Iris pigment epithelial cell (primary cell): ENCODE data around the gene TSPAN9.

Experiments
- DNase-seq: peaks from one replicate; pipeline ENCODE4 v3.0.0-alpha.2; 2011; ENCODE audit warnings: low read depth

Gene TSPAN9

DNA sequence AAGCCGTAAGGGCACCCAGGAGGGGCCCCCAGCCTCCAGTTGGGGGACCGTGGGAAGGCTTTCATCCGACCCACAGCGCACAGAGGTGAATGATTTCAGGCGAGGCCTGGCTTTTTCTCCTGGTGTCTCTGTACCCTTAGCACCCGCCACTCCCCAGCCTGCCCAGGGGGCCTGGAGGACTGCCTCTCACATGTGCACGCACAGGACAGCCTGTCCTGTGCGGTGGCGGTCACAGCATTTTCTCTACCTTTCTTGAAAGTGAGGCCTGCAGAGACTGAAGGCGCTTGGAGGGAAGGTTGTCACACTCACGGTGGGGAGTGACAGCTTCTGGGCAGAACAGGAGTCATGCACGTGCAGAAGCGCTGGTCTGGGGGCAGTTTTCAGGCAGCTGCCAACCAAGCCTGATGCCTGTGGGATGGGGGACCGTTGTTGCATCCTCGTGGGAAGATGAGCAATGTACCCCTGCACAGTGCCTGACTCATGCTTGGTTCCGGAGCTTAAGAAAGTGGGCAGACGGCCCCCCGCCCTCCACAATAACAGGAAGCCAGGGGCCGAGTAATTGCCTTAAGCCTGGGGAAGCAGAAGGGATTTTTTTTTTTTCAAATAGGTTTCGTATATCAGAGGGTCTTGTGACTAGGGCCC, 148.1 kb downstream of the TSPAN9 start:
- DNase-seq, result peak; percentile 94

DNA sequence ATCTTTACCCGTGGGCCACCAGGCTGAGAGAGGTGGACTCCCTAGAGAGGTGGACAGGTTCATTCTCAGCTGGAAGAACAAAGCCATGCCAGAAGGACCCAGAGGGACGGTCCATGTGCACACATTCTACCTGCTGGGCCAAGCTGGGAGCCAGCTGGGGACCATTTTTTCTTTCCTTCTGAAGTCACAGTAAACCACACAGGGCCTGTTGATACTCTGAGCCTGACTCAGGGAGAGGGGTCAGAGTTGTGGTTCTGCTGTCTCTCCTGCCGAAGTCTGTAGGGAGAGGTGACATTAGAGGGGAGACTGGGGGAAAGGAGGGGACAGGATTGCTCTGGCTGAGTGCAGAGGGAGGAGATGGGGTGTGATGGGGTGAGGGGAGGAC, 148.6 kb downstream of the TSPAN9 start:
- peak; percentile 57 for DNase-seq

DNA sequence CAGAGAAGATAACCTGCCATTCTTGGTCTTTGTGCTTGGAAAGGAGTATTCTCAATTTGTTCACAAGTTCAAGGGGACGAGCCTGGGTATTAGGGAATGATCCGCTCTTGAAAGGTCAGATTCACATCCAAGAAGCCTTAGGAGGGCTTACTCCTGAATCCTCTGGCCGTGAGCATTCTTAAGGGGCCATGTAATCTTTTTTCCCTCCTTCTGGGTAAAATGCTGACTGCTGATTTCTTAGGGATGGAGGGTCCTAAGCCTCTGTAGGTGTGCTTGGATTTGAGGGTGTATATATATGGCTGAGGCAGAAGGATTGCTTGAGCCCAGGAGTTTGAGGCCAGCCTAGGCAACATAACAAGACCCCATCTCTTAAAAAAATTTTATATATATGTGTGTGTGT, 149.1 kb downstream of the TSPAN9 start:
- DNase-seq, result no peak

DNA sequence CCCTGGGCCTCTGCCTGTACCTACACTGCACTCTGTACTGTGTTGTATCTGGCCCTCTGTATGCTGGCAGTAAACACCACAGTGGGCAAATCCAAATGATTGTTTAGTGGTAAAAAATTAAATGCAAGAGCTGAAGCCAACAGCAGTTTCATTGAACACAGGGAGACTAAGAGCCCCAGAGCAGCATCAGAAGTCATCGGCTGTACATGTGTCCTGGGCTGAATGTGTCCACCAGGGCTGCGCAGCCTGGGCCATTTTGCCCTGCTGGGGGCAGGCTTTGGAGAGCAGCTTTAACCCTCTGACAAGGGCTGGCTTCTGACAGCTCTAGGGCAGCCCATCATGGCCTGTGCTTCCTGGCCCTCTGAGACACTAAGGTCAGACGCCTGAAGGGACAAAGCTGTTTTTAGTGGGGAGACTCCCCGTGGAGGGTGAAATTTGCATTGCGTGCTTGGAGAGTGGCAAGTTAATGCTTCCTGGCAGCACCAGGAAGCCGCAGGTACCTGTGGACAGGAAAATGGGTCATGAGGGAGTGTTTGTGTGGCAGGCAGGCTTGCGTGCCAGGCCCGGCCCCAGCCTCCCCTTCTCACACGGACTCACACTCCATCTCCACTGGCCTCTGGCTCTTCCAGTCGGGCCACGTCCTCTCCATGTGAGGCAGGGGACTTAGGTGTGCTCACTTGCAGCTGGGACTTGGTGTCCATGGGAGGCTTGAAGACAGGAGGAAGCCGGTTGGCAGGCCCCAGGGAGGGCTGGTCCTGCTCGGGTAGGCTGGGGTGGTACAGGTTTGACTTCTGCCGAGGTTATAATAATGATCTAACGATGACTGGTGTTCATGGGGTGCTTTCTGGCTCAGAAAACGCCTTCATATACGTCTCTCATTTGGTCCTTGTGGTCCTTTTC, 150.1 kb downstream of the TSPAN9 start:
- no peak for DNase-seq

DNA sequence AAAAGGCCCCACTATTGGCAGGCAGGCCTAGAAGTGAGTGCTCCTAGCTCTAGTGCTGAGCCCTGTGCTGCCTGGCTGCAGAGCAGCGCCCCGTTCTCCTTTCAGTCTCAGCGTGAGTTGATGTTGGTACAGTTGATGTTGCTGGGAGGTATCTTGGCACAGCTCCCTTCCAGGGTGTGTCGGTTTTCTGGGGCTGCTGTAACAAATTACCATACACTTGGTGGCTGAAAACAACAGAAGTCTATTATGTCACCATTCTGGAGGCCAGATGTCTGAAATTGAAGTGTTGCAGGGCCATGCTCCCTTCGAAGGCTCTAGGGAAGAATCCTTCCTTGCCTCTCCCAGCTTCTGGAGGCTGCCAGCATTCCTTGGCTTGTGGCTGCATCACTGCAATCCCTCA, 151.4 kb downstream of the TSPAN9 start:
- no peak for DNase-seq

DNA sequence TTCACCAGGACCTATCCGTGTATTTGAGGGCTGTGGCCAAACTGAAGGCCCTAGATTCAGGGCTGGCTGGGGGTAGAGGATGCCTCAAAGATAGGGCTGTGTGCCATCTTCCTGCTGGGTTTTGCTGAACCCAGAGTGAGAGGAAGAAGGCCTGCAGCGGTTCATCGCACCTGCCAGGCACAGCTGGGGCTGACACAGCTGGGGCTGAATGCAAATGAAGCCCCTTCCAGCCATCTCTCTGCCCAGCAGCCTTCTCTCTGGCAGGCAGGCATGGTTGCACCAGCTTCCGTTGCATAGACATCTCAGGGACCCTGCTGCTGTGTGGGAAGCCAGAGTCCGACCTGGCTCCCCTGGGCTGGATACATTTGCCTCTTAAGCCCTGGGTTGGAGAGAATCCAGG, 152.4 kb downstream of the TSPAN9 start:
- DNase-seq, result no peak

DNA sequence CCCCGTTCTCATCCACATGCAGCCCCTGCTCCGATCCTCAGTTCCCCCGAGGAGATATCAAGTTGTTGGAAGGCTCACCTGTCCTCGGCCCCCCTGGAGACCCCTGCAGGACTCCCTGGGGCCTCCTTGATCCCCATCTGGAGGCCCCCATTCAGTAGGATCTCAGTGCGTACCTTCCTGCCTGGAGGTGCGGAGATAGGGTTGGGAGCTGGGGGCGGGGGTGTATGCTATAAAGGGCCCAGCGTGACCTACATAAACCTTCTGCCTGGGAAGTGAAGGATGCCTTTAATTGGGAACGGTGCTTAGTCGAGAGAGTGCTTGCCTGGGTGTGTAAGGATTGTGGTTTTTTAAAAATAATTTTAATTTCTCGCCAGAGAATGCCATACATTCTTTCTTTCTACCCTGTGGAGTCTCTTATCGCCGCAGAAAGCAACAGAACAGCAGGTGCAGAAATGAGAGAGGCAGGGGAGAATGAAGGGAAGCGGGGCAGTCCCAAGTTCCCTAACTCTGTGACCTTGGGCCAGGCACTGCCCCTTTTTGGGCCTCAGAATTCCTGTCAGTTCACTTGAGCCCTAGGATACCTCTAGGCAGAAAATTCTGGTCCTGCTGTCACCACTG, 153.7 kb downstream of the TSPAN9 start:
- DNase-seq, result no peak

DNA sequence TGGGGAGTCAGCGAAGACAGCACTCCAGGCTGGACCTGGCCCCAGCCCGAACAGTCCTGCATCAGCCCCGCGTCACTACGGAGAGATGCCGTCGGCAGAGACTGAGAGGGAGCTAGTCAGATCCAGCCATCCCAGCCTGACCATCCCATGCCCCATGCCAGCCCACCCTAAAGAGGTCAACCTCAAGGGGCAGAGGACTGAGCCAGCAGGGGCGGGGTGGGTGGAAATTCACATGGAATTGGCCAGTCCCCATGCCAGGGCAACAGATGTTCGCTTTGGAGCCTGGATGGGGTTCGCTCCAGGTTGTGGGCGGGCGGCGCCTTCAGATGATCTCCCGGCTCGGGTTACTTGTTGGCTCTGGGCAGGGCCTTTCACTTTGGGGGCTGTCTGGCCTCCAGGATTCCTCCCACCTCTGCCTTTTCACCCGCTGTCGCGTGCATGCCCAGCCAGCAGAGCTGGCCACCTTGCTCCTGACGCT, 154.3 kb downstream of the TSPAN9 start:
- DNase-seq, result no peak

DNA sequence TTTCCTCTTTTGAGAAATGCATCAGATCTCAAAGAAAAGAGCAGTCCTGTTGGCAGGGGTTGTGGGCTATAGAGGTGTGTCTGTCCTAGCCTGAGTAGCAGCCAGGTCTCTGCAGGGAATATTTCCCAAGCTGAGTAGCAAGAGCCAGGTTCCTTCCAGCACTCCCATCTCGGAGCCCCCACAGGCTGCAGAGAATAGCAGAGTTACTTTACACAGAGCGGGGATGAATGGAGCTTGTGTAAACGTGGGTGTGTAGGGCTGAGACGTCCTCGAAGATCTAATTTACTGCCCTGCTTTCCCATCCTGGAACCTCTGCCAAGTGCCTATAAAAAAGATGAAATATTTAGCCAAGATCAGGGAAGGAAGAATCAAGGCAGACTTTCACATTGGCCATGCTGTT, 156.6 kb downstream of the TSPAN9 start:
- no peak for DNase-seq

DNA sequence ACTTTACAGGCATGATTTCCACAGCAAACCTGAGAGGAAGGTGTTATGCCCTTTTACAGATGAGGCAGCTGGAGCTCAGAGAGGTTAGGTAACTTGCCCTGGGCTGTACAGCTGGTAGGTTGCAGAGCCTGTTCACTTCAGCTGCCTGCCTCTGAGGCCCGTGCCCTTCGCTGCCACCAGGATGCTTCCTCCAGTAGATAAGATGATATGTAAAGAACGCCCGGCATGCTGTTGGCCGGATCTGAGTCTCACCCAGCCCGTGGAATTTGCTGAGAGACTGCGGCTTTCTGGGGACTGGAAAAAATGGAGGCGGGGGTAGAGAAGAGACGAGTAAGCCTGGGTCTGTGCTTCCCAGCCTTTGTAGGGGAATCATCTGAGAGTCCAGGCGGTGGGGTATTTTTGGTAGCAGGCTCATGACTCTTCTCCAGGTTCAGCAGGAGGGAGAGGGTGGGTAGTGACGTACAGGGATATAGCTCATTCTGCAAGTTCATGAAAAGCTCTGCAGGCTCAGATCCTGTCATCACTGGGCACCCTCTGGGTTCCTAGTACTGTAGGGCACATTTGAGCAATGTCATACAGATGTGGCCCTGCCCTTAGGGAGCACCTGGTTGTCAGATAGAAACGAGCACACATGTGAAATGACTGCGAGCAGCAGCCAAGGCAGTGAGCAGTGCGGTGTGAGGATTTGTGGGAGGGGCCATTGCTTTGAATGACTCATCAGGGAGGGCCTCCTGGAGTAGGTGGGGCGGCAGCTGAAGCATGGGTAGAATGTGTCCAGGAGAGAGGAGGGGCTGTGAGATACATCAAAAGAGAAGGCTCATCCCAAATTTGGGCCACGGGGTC, 159.4 kb downstream of the TSPAN9 start:
- peak; percentile 77 for DNase-seq

DNA sequence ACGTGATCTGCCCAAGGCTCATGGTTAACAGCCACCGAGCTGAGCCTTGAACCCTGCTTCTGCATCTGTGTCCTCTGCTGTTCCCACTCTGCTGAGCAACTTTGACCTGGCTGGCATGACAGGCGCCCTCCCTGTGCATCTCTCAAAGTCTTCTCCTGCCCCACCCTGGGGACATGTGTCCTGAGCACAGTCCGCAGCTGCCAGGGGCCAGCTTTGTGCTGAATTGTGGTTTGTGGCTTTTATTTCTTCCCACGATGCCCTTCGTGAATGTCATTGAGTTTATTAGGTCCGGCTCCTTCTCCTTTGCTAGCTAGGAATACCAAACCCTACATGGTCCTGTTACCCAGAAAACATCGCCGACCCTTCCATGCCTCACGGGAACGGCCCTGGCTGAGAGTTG, 161.0 kb downstream of the TSPAN9 start:
- DNase-seq, result no peak

DNA sequence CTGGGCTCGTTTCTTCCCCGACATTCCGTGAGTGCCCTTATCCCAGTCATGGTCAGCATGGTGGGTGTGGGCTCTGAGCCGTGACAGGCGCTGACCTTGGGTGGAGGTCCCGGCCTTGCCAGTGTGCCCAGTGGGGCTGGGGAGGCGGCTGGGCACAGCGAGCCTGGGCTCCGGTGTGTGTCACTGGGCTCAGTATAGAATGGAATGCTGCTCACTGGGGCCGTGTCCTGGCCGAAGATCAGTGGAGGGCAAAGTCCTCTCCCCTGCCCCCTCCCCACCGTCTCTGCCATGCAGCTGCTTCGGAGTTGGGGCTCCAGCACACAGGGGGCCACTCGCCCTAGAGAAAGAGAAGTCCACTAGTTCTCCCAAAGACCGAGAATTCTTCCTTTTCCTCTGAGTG, 164.4 kb downstream of the TSPAN9 start:
- no peak for DNase-seq

DNA sequence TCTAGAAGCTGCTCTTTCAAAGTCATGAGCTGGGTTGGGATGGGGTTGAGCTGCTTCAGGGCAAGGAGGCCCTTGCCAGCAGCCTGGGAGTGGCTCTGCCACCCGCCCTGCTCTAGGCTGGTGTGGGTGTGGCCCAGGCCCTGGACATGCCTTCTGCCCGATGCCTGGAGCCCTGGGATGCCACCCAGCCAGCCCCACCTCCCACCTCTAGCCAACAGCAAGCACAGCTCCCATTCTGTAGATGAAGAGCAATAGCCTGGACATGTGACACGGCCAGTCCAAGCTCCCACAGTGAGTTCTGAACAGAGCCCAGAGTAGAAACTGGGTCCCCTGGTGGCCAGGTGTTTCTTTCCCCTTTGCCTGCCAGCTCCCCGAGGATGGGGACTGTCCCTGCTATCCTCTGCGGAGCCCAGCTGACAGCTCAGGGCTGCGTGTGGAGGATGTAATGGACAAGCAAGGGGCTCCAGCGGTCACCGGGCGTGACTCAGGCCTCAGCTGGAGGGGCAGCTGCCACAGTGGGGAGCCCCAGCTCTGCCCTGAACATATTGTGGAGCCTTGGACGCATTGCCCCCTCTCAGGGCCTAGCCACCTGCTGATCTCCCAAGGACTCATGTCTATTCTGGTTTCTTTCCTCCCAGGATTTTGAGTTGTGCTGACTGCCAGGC, 165.2 kb downstream of the TSPAN9 start:
- no peak for DNase-seq

DNA sequence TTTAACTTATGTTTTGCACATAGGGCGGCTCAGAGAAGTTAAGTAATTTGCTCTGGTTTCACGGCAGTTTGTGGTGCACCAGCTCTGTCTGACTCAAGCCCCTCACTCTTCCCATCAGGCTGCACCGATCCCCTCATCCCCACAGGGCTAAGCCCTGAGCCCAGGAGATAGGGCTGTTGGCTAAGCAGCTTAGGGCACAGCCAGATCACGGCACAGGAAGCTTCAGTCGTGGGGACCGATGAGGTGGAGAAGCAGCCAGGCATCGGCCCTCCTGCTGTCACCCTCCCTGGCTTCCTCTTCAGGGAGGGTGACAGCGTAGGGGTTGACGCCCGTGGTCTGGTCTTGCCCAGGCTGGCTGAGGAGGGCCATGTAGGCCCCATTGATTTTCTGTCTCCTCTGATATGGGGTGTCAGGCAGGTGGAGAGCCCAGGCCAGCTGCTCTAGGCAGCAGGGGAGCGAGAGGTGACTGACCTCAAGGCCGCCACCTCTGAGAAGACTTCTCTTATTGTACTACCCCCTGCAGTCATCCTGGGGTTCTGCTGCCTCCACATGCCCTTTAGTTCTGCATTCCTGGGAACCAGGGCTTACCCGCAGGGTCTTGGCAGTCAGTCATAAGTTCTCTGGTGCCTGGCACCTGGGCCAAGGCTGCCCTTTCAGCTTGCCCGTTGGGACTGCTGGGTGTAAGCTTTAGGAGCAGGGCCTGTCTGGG, 166.4 kb downstream of the TSPAN9 start:
- no peak for DNase-seq

DNA sequence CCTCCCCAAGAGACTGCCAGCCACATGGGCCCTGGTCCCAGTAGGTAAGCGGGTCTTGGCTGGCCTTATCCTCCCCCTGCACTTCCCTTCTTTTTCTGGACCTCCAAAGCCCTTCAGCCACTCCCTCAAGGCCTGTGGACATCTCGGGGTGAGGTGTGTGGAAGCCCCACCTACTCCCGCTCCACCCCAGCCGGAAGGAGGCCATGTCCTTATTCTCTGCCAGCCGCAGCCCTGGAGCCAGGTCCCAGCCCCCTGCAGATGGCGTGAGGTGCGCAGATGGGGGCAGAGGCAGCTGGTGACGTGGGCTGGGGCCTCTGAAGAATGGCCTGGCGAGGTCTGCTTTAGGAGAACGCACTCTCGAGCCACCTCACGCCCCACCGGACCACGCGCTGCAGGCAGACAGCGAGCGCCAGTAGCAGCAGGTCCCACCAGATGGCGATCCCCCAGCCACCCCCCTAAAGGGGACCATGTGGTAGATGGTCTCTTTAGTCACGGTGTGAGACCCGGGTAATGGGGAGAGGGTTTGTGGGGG, 167.1 kb downstream of the TSPAN9 start:
- no peak for DNase-seq

DNA sequence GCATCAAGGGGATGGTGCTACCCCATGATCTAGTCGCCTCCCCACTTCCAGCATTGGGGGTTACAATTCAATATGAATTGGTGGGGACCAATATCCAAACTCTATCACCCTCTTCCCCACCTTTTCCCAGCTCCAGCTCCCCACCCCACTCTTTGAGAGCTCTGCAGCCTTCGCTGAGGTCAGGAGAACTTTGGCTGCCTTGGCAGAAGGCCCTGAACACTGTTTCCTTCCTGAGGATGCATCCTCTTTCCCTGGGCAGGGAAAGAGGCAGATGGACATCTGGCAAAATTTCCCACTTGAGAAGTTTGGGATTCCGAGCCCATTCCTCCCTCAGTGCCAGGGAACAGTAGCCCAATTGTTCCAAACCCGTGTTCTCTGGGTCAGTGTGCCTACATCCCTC, 169.1 kb downstream of the TSPAN9 start:
- DNase-seq, result no peak

DNA sequence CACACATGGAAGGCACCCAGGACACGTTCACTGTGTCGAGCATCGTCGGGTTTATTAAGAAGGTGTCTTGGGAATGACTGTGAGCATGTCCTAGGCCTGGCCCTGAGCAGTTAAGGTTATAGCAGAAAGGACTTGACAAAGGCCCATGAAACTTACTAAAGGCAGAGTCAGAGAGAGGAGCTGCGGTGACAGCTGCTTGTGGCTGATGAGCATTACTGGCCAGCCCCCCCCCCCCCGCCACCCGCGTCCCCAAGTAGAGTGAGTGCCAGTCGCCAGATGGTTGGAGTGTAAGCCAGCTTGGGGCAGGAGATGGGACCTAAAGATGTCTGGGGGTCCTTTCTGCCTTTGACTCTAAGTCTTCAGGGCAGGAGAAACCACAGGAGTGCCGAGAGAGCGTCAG, 169.9 kb downstream of the TSPAN9 start:
- no peak for DNase-seq

DNA sequence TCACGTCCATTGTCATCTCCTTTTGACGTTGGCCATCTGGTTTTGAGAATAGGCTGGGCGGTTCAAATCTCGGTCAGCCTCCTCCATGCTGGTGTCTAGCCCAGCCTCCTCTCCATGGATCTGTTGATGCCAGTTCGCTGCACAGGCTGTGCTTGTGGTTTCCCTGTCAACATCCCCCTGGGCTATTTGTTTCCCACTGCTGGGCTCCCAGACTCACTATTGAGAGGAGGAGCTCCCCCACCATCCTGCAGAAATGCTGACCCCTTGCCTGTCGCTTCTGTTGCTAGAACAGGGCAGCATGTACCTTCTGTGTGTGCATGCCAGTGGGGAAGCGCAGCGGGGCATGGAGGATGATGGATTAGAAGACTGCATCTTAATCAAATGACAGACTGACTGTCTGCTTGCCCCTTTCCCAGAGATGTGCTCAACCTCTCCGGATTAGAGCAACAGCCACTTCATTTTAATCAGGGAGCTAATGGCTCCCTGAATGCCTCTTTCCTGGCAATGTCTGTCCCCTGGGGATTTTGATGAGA, 170.5 kb downstream of the TSPAN9 start:
- no peak for DNase-seq

DNA sequence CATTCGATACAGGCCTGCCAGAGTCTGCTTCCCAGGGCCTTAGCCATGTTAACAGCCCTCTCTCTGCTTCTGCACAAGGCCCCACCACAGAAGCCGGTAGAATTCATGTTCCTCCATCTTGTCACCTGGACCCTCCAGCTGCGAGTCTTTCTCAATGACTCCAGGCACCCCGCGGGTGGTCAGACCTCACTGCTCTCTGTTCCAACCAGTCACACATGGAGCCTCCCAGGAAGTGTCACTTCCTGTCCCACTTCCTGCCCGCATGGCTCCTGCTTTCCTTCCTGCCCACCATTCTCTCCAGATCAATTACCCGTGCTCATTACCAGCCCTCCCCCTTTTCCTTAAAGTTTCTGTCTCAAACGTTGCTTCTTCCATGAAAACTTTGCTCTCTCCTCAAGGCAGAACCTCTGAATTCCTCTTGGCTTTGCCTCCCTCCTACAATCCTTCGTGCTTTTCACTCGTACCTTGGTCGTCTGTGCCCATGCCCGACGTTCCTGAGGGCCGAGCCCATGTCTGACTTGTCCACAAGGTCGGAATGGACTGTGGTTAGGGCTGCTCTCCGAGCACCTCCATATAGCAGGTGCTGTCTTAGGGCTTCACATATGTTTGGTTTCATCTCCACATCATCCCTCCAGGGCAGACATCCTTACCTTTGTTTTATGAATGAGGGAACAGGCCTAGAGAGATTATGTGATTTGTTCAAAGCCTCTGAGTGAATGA, 172.1 kb downstream of the TSPAN9 start:
- no peak for DNase-seq

DNA sequence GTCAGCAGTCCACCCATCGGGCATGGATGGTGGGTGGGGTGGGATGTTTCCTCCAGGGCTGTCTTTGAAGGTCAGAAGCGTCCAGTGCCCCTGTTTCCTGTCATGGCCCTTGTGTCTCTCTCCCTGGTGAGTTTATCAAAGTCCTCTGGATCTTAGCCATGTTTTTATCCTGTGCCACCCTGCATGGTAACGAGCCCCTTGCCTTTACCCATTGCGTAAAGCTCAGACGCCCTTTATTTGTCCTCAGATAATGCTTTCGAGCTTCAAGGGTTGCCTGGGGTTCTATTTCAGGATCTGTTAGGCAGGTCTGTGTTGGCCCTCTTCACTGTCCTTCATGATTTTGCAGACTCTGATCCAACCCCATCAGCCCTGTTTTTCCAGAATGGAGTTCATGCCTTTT, 172.9 kb downstream of the TSPAN9 start:
- no peak for DNase-seq
